ENCODE results near the gene CSRNP3. TPM values are rescaled to one million over a fixed set of nuclear protein-coding genes. Genes with fewer than 3 reads are reported as not detected.

Gene CSRNP3
- total and polyA plus RNA-seq, 10 of the 15 experiments (the other 5 are each of a cell fraction or from before 2014, with no cell fraction given), result 0.03 to 5.2 (median 0.11) TPM; not detected in 1

- H3K4me1 ChIP-seq (ENCODE audit: control insufficient read depth, insufficient read depth, low read length), result no peaks in the 10 kb centered on the region
- H3K4me2 ChIP-seq (ENCODE audit: control insufficient read depth, insufficient read depth), result no peak overlapping the region
- H2AFZ ChIP-seq (ENCODE audit: control insufficient read depth, low read depth, low read length), result no peak overlapping the region
- no peaks in the 10 kb centered on the region for H3K36me3 ChIP-seq (ENCODE audit: control insufficient read depth in 2 of 2, insufficient read depth in 2 of 2, low read length in 1 of 2)
- ChIA-PET SMC1A (ENCODE audit: uncharacterized antibody, unreplicated experiment) (interaction anchor here (0.6 to 10.1 kb wide), 10 partner anchors 8 to 169 kb away, joined by 3 to 107 read pairs (median 3); no protein-coding TSS in a partner anchor), RAD21 (ENCODE audit: unreplicated experiment) (interaction anchor here (1.1 kb wide), 1 partner anchor 13 kb away, joined by 3 read pairs; no protein-coding TSS in a partner anchor), POLR2A (interaction anchor here (1.0 kb wide), 1 partner anchor 11 kb away, joined by 3 read pairs; no protein-coding TSS in a partner anchor), CTCF (interaction anchor here (1.0 to 3.7 kb wide), 4 partner anchors 11 to 30 kb away, joined by 3 to 13 read pairs (median 4); no protein-coding TSS in a partner anchor)
- H3K27me3 ChIP-seq (replicated peaks in 1 of 2; ENCODE audit: control insufficient read depth in 2 of 2, insufficient read depth in 2 of 2, low read length in 1 of 2), result no peaks in the 10 kb centered on the region
- ATAC-seq (no peak), FAIRE-seq (no peak), DNase-seq (ENCODE audit: low read depth, low spot score) (no peak)
- no peak overlapping the region for H3K9ac ChIP-seq (ENCODE audit: control insufficient read depth, insufficient read depth, low read length)
- in situ Hi-C loops (cut with MboI) (no loop called here), intact Hi-C loops (cut with micrococcal nuclease; ENCODE audit: unreplicated experiment) (no loop called here)
- H3K27ac ChIP-seq (ENCODE audit: control insufficient read depth, insufficient read depth), result no peak overlapping the region
- H3K4me3 ChIP-seq, result no peak overlapping the region
- TF ChIP-seq HSF1 (IDR thresholded peaks at IDR 0.05; ENCODE audit: low read depth, low read length), result no peak
- TF ChIP-seq ZNF384 (IDR thresholded peaks at IDR 0.05; ENCODE audit: borderline replicate concordance, low read depth, low read length), result no peak
- TF ChIP-seq SKIL (IDR thresholded peaks at IDR 0.05; ENCODE audit: low read depth, poor library complexity, severe bottlenecking), result no peak
- TF ChIP-seq MXI1 (IDR thresholded peaks at IDR 0.05; ENCODE audit: low read depth, low read length), result no peak
- no peak for TF ChIP-seq FOXK2 (IDR thresholded peaks at IDR 0.05)
- no peak for TF ChIP-seq LARP7 (IDR thresholded peaks at IDR 0.05)
- no peak for TF ChIP-seq RFX5 (IDR thresholded peaks at IDR 0.05; ENCODE audit: low read depth, low read length)
- no peak for TF ChIP-seq CREM (IDR thresholded peaks at IDR 0.05; ENCODE audit: low read depth)
- no peak for TF ChIP-seq IRF5 (IDR thresholded peaks at IDR 0.05; ENCODE audit: borderline replicate concordance)
- no peak for TF ChIP-seq ELK1 (IDR thresholded peaks at IDR 0.05; ENCODE audit: low read depth, low read length)
- no peak for TF ChIP-seq JUNB (IDR thresholded peaks at IDR 0.05)
- TF ChIP-seq MTA2 (IDR thresholded peaks at IDR 0.05; ENCODE audit: low read depth), result no peak
- TF ChIP-seq ATF3 (IDR thresholded peaks at IDR 0.05; ENCODE audit: borderline replicate concordance, extremely low read depth, low read depth, low read length), result no peak
- TF ChIP-seq CBX3 (IDR thresholded peaks at IDR 0.05; ENCODE audit: borderline replicate concordance, low read depth), result no peak
- H3K79me2 ChIP-seq (ENCODE audit: control insufficient read depth, insufficient read depth, low read length), result no peaks in the 10 kb centered on the region
- BruUV-seq (replicated peaks), result no TSS peak
- no peaks in the 10 kb centered on the region for H4K20me1 ChIP-seq (ENCODE audit: control insufficient read depth, insufficient read depth)
- no peaks in the 10 kb centered on the region for H3K9me3 ChIP-seq (replicated peaks; ENCODE audit: control insufficient read depth, insufficient read depth, low read length)
Observed at GRCh38 chr2:165432234-165432966, 37.1 kb upstream of the CSRNP3 start.

Data from GM12878 (cell line).